Left lobe of liver (tissue), 2 donors: ENCODE data around the gene FMN2. TPM values are rescaled to one million over a fixed set of nuclear protein-coding genes. Genes with fewer than 3 reads are reported as not detected.

Experiments
- ATAC-seq: fragments of 200-7000 bp; cut with Tn5 transposase; one replicate; pipeline ENCODE4 v1.9.1; 2020; ENCODE audit warnings: mild to moderate bottlenecking, moderate library complexity
- DNase-seq: peaks from one replicate; pipeline ENCODE4 v3.0.0-alpha.2; 2020; ENCODE audit warnings: low spot score
- total RNA-seq: library from RNA; stranded (reverse); gene quantifications from one replicate; pipeline ENCODE4 v1.2.1, GENCODE V29; 2021
- donor health status: DM: no; HTN: no; CAD: no; lungs with moderate emphysema.
- donor health status: DM: no; HTN: yes; CAD: no.

The FMN2 gene
- total RNA-seq, 1 donor from 2014 or later: not detected

DNA sequence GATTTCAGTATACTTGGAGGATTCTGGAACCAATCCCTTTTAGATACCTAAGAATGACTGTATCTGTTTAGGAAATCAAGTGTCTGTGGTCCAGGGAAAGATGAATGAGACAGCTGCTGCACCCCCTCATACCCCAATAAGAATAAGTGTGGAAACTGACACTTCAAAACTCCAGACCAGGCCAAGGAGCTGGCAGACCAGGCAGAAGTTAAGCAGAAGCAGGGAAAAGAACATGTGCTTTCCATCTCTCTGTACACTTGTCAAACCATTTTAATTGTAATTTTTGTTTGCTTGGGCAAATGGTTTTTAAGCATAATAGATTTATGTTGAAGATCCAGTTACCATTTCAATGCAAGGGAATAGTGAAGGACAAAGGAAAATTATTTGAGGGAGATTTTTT lies 420.1 kb downstream of the FMN2 start:
- ATAC-seq: no peak
- no peak for DNase-seq

DNA sequence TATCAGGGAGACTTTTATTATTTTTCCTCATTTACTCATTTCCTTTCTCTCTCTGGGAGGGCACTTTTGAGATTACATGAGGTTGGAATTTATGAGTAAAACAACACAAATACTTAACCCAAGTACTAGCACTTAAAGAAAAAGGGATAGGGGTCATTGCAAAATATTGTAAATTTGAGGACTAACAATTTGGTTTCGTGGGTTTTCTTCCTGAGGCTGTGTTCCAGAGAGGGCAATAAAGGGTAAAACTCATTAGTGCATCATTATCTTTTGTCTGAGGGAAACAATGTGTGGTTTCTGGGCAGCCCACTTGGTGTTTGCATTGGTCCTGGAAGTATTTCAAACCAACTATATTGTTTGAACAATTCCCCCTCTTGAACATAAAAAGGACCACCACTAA lies 423.8 kb downstream of the FMN2 start:
- DNase-seq: no peak
- ATAC-seq: no peak

DNA sequence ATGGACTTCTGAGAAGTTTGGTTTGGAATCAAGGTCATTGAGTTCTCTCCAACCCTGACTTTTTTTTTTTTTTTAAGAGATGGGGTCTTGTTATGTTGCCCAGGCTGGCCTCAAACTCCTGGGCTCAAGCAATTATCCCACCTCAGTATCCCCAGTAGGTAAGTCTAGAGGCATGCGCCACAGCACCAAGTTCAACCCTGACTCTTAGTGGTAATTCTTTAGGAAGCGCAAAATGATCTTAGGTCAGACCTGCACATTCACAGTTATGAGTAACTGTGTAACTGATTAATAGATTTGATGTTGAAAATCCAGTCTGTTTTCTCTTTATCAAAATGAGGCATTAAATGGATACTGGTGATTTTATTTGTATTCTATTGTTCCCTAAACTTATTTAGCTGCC lies 424.4 kb downstream of the FMN2 start:
- no peak for DNase-seq
- ATAC-seq: no peak

DNA sequence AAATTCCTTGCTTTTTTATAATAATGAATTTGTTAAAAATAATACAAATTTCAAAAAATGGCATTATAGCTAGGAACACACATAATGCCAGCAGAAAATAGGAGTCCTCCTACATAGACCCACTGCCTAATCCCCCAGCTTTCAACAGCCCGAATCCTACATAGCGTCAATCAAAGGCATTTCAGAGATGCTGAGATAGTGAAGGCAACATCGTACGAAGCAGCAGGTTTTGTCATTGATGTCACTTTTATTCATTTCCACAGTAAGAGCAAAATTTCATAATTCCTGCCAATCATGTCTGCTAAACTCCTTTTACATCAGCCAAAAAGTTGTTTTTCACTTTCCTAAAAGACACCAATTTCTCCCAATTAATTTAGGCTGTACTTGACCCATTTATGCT lies 426.2 kb downstream of the FMN2 start:
- DNase-seq (no peak), ATAC-seq (no peak)

DNA sequence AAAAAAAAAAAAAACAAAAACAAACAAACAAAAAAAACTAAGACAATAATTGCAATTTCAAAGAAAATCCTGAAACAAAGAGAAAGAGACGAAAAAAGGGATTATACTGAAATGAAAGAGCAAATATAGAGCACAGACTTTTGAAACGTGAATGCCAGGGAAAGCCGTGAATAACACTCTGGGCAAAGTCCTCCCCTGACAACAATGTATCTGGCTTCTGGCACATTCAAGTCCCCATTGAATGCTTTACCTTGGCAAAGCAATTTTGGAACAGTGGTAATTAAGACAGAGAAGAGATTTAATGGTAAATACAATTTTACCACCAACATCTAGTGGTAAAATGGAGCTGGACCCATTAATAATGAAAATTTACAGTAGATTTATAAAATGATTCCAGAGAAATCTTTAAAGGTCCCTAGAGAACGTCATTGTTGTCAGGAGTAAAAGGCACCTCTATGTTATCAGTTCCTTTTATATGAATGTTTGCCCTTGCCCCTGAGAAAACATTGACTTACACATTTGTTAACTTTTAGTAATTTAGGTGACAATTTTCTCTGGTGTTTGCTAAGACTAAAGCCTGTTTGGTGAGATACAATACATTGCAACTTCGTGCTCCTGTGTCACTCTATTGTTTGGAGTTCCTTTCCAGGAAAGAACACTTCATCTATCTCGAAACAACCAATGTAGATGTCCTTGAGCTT lies 430.6 kb downstream of the FMN2 start:
- DNase-seq: peak; percentile 51

DNA sequence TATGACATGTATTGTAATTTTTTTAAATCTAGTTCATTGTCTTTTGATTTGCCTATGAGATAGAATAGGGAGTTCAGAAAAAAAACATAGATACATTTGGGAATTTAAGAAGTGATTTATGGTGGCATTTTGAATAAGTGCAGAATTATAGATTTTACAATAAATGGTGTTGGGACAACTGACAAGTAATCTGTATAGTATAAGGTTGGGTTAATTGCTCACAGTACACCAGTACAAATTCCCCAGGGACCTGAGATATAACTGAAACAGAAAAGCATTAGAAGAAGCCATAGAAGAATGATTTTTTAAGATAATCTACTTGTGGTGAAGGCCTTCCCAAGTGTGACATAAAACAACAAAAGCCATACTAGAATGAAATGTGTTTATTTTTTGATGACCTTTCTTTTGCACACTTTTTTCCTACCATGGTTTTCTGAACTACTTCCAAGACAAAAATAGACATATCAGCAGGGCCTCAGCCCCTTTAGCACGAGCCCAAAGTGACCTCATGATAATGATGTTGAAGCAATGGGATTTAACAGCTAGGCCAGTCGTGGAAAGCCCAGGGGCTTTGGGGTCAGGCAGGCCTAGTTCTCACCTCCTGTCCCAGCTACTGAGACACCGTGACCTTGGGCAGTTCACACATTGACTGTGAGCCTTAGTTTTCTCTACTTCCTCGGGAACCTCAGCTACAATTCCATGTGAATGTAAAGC lies 432.8 kb downstream of the FMN2 start:
- DNase-seq: no peak
- ATAC-seq: no peak

More for the DNA sequence above, 430.6 kb downstream of the FMN2 start:
- peak; percentile 94 for ATAC-seq
